Measurements from ENCODE around the gene SULF2. TPM values are rescaled to one million over a fixed set of nuclear protein-coding genes. Genes with fewer than 3 reads are reported as not detected.
A peak's percentile ranks its signal among the peaks of the same experiment; 100 is the strongest.

The SULF2 gene
- total RNA-seq, 1 experiment from 2014 or later: 66.1 TPM

- H3K27me3 Mint-ChIP-seq (ENCODE audit: insufficient read depth, unreplicated experiment): no peaks in the 10 kb centered on the region
- Histone ChIP-seq H3K4me3 (ENCODE audit: low read depth, low read length) (no peak overlapping the region), H3K27me3 (replicated peaks; ENCODE audit: control insufficient read depth, insufficient read depth, low read length) (no peaks in the 10 kb centered on the region), H3K4me1 (peaks cover 10% of the 10 kb centered on the region), H3K36me3 (ENCODE audit: control insufficient read depth, insufficient read depth, low read length) (no peaks in the 10 kb centered on the region), H3K9me3 (no peaks in the 10 kb centered on the region)
- no peak for TF ChIP-seq CTCF (IDR thresholded peaks at IDR 0.05; ENCODE audit: insufficient read depth in 1 of 2, low read depth in 1 of 2, low read length in 1 of 2, severe bottlenecking in 1 of 2, unreplicated experiment in 1 of 2)
- CTCF ChIA-PET: interaction anchor here (1.0 kb wide), 1 partner anchor 19 kb away, joined by 4 read pairs; no protein-coding TSS in a partner anchor
- POLR2A ChIA-PET: no interaction called here
- BruUV-seq (replicated peaks): no TSS peak
- H3K4me1 Mint-ChIP-seq (ENCODE audit: low read depth, unreplicated experiment): peaks cover 8% of the 10 kb centered on the region
- intact Hi-C loops (cut with micrococcal nuclease; ENCODE audit: unreplicated experiment): no loop called here
- no peak overlapping the region for H3K27ac Mint-ChIP-seq (ENCODE audit: unreplicated experiment)
- H3K4me3 Mint-ChIP-seq (ENCODE audit: unreplicated experiment): no peak overlapping the region
- peaks cover 84% of the 10 kb centered on the region for H3K36me3 Mint-ChIP-seq (ENCODE audit: insufficient read depth, unreplicated experiment)
- no peaks in the 10 kb centered on the region for H3K9me3 Mint-ChIP-seq (ENCODE audit: unreplicated experiment)
- DNase-seq: peak in 1 of 2 experiments; percentile 42
Measured at GRCh38 chr20:47667531-47668312, 117.6 kb downstream of the SULF2 start.

- peak in 1 of 2 experiments; percentile 32 for DNase-seq
- Mint-ChIP-seq H3K9me3 (ENCODE audit: unreplicated experiment) (no peaks in the 10 kb centered on the region), H3K4me1 (ENCODE audit: low read depth, unreplicated experiment) (peaks cover 8% of the 10 kb centered on the region), H3K27ac (ENCODE audit: unreplicated experiment) (peak overlapping the region; percentile 20), H3K36me3 (ENCODE audit: insufficient read depth, unreplicated experiment) (peaks cover 84% of the 10 kb centered on the region), H3K27me3 (ENCODE audit: insufficient read depth, unreplicated experiment) (no peaks in the 10 kb centered on the region), H3K4me3 (ENCODE audit: unreplicated experiment) (no peak overlapping the region)
- peaks cover 2% of the 10 kb centered on the region; the same call in 1 of the 2 replicates for H3K36me3 ChIP-seq (ENCODE audit: control insufficient read depth, insufficient read depth, low read length)
- no peak overlapping the region for H3K4me3 ChIP-seq (ENCODE audit: low read depth, low read length)
- H3K9me3 ChIP-seq: no peaks in the 10 kb centered on the region
- ChIA-PET POLR2A (no interaction called here), CTCF (interaction anchor here (0.9 kb wide), 1 partner anchor 9 kb away, joined by 3 read pairs; no protein-coding TSS in a partner anchor)
- no TSS peak for BruUV-seq (replicated peaks)
- H3K27me3 ChIP-seq (replicated peaks; ENCODE audit: control insufficient read depth, insufficient read depth, low read length): no peaks in the 10 kb centered on the region
- intact Hi-C loops (cut with micrococcal nuclease; ENCODE audit: unreplicated experiment): no loop called here
- TF ChIP-seq CTCF (IDR thresholded peaks at IDR 0.05; ENCODE audit: insufficient read depth in 1 of 2, low read depth in 1 of 2, low read length in 1 of 2, severe bottlenecking in 1 of 2, unreplicated experiment in 1 of 2): no peak
- peaks cover 10% of the 10 kb centered on the region for H3K4me1 ChIP-seq
Measured at GRCh38 chr20:47667086-47667485, 118.2 kb downstream of the SULF2 start.

GRCh38 chr20:47666304-47666703 is 119.0 kb downstream of the SULF2 start:
- no TSS peak for BruUV-seq (replicated peaks)
- CTCF ChIA-PET: interaction anchor here (0.9 kb wide), 1 partner anchor 10 kb away, joined by 3 read pairs; no protein-coding TSS in a partner anchor

More at GRCh38 chr20:47666304-47666703, 119.0 kb downstream of the SULF2 start:
- peak in 1 of 2 experiments; percentile 48 for DNase-seq
- POLR2A ChIA-PET: interaction anchor here (0.6 kb wide), 1 partner anchor 345 kb away, joined by 8 read pairs; no protein-coding TSS in a partner anchor
- Mint-ChIP-seq H3K4me1 (ENCODE audit: low read depth, unreplicated experiment) (peaks cover 8% of the 10 kb centered on the region), H3K27me3 (ENCODE audit: insufficient read depth, unreplicated experiment) (no peaks in the 10 kb centered on the region), H3K36me3 (ENCODE audit: insufficient read depth, unreplicated experiment) (peaks cover 89% of the 10 kb centered on the region), H3K9me3 (ENCODE audit: unreplicated experiment) (no peaks in the 10 kb centered on the region), H3K27ac (ENCODE audit: unreplicated experiment) (peak overlapping the region; percentile 20), H3K4me3 (ENCODE audit: unreplicated experiment) (no peak overlapping the region)
- no peaks in the 10 kb centered on the region for H3K27me3 ChIP-seq (replicated peaks; ENCODE audit: control insufficient read depth, insufficient read depth, low read length)
- intact Hi-C loops (cut with micrococcal nuclease; ENCODE audit: unreplicated experiment): no loop called here
- H3K36me3 ChIP-seq (ENCODE audit: control insufficient read depth, insufficient read depth, low read length): peaks cover 2% of the 10 kb centered on the region
- H3K4me1 ChIP-seq: peaks cover 10% of the 10 kb centered on the region
- H3K4me3 ChIP-seq (ENCODE audit: low read depth, low read length): no peak overlapping the region
- no peak for TF ChIP-seq CTCF (IDR thresholded peaks at IDR 0.05; ENCODE audit: insufficient read depth in 1 of 2, low read depth in 1 of 2, low read length in 1 of 2, severe bottlenecking in 1 of 2, unreplicated experiment in 1 of 2)
- H3K9me3 ChIP-seq: no peaks in the 10 kb centered on the region

Data from Caco-2 (cell line).